H1 (cell line): ENCODE data around the gene SLU7. TPM values are rescaled to one million over a fixed set of nuclear protein-coding genes. Genes with fewer than 3 reads are reported as not detected.

ENCODE experiments used
- CTCF ChIA-PET: fragments of 300-600 bp; sonication (Branson Sonifier 250); formaldehyde crosslinking; loops from one replicate; lab custom pipeline; 2021; ENCODE audit not compliant: partially characterized antibody; lab: Charles Lee
- POLR2A ChIA-PET: fragments of 300-600 bp; sonication (Branson Sonifier 250); formaldehyde crosslinking; loops from one replicate; lab custom pipeline; 2021; ENCODE audit warnings: inconsistent platforms; ENCODE audit not compliant: partially characterized antibody; lab: Charles Lee
- DNase-seq, 2 experiments: peaks; one replicate each; pipeline versions ENCODE4 v3.0.0 to v3.0.0-alpha.2; 2010 to 2022; ENCODE audit warnings: low spot score in 2 of 2, low read depth in 1 of 2, mixed read lengths in 1 of 2
- FAIRE-seq: peaks from 2 replicates; lab custom pipeline; 2011; peaks lifted over from hg19 to GRCh38; lab: Jason Lieb, UNC
- H2AFZ ChIP-seq: 2 replicates; pipeline ENCODE4 v1.8.1; 2012; ENCODE audit warnings: low read length, inconsistent platforms
- H2AK5ac ChIP-seq: 2 replicates; pipeline ENCODE4 v1.6.1; 2013; ENCODE audit warnings: low read depth, low read length
- H2BK120ac ChIP-seq: replicated peaks from 2 replicates; pipeline ENCODE3; 2013; ENCODE audit warnings: low read depth, low read length, inconsistent platforms
- H2BK12ac ChIP-seq: 2 replicates; pipeline ENCODE4 v1.6.1; 2013; ENCODE audit warnings: low read depth, low read length
- H2BK15ac ChIP-seq: 2 replicates; pipeline ENCODE4 v1.6.1; 2013; ENCODE audit warnings: low read length
- H2BK20ac ChIP-seq: 2 replicates; pipeline ENCODE4 v1.6.1; 2013; ENCODE audit warnings: low read length
- H2BK5ac ChIP-seq: 2 replicates; pipeline ENCODE4 v1.6.1; 2013; ENCODE audit warnings: low read depth, low read length
- H3K14ac ChIP-seq: 2 replicates; pipeline ENCODE4 v1.6.1; 2013; ENCODE audit warnings: inconsistent platforms; ENCODE audit not compliant: insufficient read length
- H3K18ac ChIP-seq: 2 replicates; pipeline ENCODE4 v1.6.1; 2013; ENCODE audit warnings: low read length; ENCODE audit errors: extremely low read depth
- H3K23ac ChIP-seq: 2 replicates; pipeline ENCODE4 v1.6.1; 2013; ENCODE audit warnings: inconsistent platforms; ENCODE audit not compliant: insufficient read length
- H3K23me2 ChIP-seq: 2 replicates; pipeline ENCODE4 v1.6.1; 2013; ENCODE audit warnings: low read depth, low read length
- H3K27ac ChIP-seq: 2 replicates; pipeline ENCODE4 v1.6.1; 2011; ENCODE audit warnings: low read depth, low read length, inconsistent platforms
- H3K27me3 ChIP-seq, 4 experiments: replicated peaks in 1 of 4; 1 replicate in 1 of 4; 2 replicates in 3 of 4; pipeline versions ENCODE4 v1.6.1 to v1.8.1; 2011 to 2013; ENCODE audit warnings: low read length in 3 of 4, mild to moderate bottlenecking in 3 of 4, inconsistent platforms in 2 of 4, mixed read lengths in 2 of 4, moderate library complexity in 1 of 4; ENCODE audit not compliant: control insufficient read depth in 3 of 4, insufficient read depth in 3 of 4; ENCODE audit errors: extremely low read depth in 1 of 4
- H3K36me3 ChIP-seq, 4 experiments: 2 replicates each; pipeline versions ENCODE4 v1.6.1 to v1.8.1; 2011 to 2013; ENCODE audit warnings: mild to moderate bottlenecking in 4 of 4, low read length in 3 of 4, moderate library complexity in 2 of 4, control low read depth in 1 of 4, inconsistent platforms in 1 of 4; ENCODE audit not compliant: insufficient read depth in 4 of 4, control insufficient read depth in 2 of 4
- H3K4ac ChIP-seq: replicated peaks from 2 replicates; pipeline ENCODE3; 2013; ENCODE audit warnings: low read length, low read depth, mixed read lengths, inconsistent platforms; ENCODE audit not compliant: insufficient read length
- H3K4me1 ChIP-seq, 4 experiments: replicated peaks in 1 of 4; 1 replicate in 1 of 4; 2 replicates in 3 of 4; pipeline versions ENCODE4 v1.6.1 to v1.8.1; 2011 to 2013; ENCODE audit warnings: low read length in 3 of 4, inconsistent platforms in 2 of 4, mixed read lengths in 1 of 4; ENCODE audit not compliant: insufficient read depth in 4 of 4, control insufficient read depth in 3 of 4
- H3K4me2 ChIP-seq, 2 experiments: 2 replicates each; pipeline versions ENCODE4 v1.6.1 to v1.8.1; 2011 to 2013; ENCODE audit warnings: low read depth in 2 of 2, low read length in 2 of 2, control low read depth in 1 of 2, inconsistent platforms in 1 of 2, mild to moderate bottlenecking in 1 of 2; ENCODE audit not compliant: insufficient read depth in 1 of 2
- H3K4me3 ChIP-seq, 4 experiments: fragments of 200-600, 300-600 bp in 1 of 4; sonication (generic), shearing (Covaris generic), sonication (Bioruptor Twin) in 1 of 4; 2 replicates each; pipeline versions ENCODE4 v1.5.1 to v1.8.1; 2011 to 2016; ENCODE audit warnings: low read length in 4 of 4, low read depth in 3 of 4, control low read depth in 2 of 4, inconsistent platforms in 2 of 4, mild to moderate bottlenecking in 2 of 4, mixed read lengths in 1 of 4, moderate library complexity in 1 of 4; ENCODE audit not compliant: insufficient read depth in 2 of 4; ENCODE audit errors: extremely low read depth in 1 of 4
- H3K56ac ChIP-seq: replicated peaks from 2 replicates; pipeline ENCODE3; 2013; ENCODE audit warnings: low read depth, mild to moderate bottlenecking, mixed read lengths, low read length, inconsistent platforms; ENCODE audit not compliant: insufficient read length
- H3K79me1 ChIP-seq: 2 replicates; pipeline ENCODE4 v1.6.1; 2013; ENCODE audit warnings: low read depth, low read length, control low read depth
- H3K79me2 ChIP-seq, 2 experiments: 2 replicates each; pipeline versions ENCODE4 v1.6.1 to v1.8.1; 2012 to 2013; ENCODE audit warnings: low read length in 2 of 2, mild to moderate bottlenecking in 2 of 2, inconsistent platforms in 1 of 2; ENCODE audit not compliant: insufficient read depth in 2 of 2, control insufficient read depth in 1 of 2
- H3K9ac ChIP-seq, 4 experiments: replicated peaks in 1 of 4; 1 replicate in 1 of 4; 2 replicates in 3 of 4; pipeline versions ENCODE4 v1.6.1 to v1.8.1; 2011 to 2013; ENCODE audit warnings: low read depth in 3 of 4, low read length in 3 of 4, control low read depth in 2 of 4, mild to moderate bottlenecking in 2 of 4, moderate library complexity in 2 of 4, inconsistent platforms in 1 of 4; ENCODE audit errors: extremely low read depth in 1 of 4
- H3K9me3 ChIP-seq, 2 experiments: 2 replicates each; pipeline versions ENCODE4 v1.6.1 to v1.8.1; 2012 to 2013; ENCODE audit warnings: mild to moderate bottlenecking in 2 of 2, moderate library complexity in 2 of 2, control low read depth in 1 of 2, inconsistent platforms in 1 of 2, low read depth in 1 of 2, low read length in 1 of 2, mixed read lengths in 1 of 2; ENCODE audit not compliant: insufficient read depth in 2 of 2
- H4K20me1 ChIP-seq, 2 experiments: replicated peaks in 1 of 2; 2 replicates each; pipeline versions ENCODE3 to v1.8.1; 2011 to 2013; ENCODE audit warnings: inconsistent platforms in 2 of 2, low read length in 2 of 2, mild to moderate bottlenecking in 1 of 2; ENCODE audit not compliant: insufficient read depth in 2 of 2, control insufficient read depth in 1 of 2
- H4K5ac ChIP-seq: 2 replicates; pipeline ENCODE4 v1.6.1; 2013; ENCODE audit warnings: low read length, low read depth, mixed read lengths, inconsistent platforms; ENCODE audit not compliant: insufficient read length
- H4K8ac ChIP-seq: 2 replicates; pipeline ENCODE4 v1.8.0; 2013; ENCODE audit warnings: mild to moderate bottlenecking, moderate library complexity, low read length, inconsistent platforms; ENCODE audit not compliant: insufficient read depth; ENCODE audit errors: extremely low read depth
- H4K91ac ChIP-seq: replicated peaks from 2 replicates; pipeline ENCODE3; 2013; ENCODE audit warnings: low read length, mixed read lengths, inconsistent platforms; ENCODE audit not compliant: insufficient read length
- PHF8 ChIP-seq: fragments of 200-600 bp; sonication (generic); conservative IDR thresholded peaks from 2 replicates; pipeline ENCODE4 v1.7.1; 2012; ENCODE audit warnings: low read depth, mild to moderate bottlenecking, inconsistent platforms, low read length, moderate library complexity
- POLR2A ChIP-seq, 2 experiments: IDR thresholded peaks; 1 replicate in 1 of 2; 2 replicates in 1 of 2; pipeline ENCODE4 v1.6.1; 2011; ENCODE audit warnings: low read depth in 2 of 2, low read length in 2 of 2, mild to moderate bottlenecking in 2 of 2; ENCODE audit errors: control extremely low read depth in 1 of 2
- WGBS, 2 experiments: shearing (Covaris generic) in 1 of 2; methylation state at CpG; one replicate each; pipeline versions ENCODE4 v1.1.6 to v1.1.7; 2013 to 2015; ENCODE audit warnings: low lambda C conversion rate in 2 of 2, mixed read lengths in 2 of 2, inconsistent platforms in 1 of 2, low coverage in 1 of 2, missing lambda C conversion rate in 1 of 2; ENCODE audit not compliant: insufficient replicate concordance in 2 of 2, insufficient coverage in 1 of 2, insufficient read length in 1 of 2; ENCODE audit errors: extremely low coverage in 1 of 2, missing lambda C conversion rate in 1 of 2; 5-methylcytosine and 5-hydroxymethylcytosine counted together
- polyA plus RNA-seq, 7 experiments: library from polyadenylated mRNA; depleted of rRNA in 3 of 7; stranded (reverse) in 5 of 7; unstranded in 2 of 7; fragments of >200 nt in 5 of 7; fragments of 200-250 nt in 2 of 7; gene quantifications; 1 replicate in 5 of 7; 2 replicates in 1 of 7; 4 replicates in 1 of 7; pipeline versions ENCODE4 v1.2.1 to v1.2.3, GENCODE V29; 2011 to 2013; ENCODE audit warnings: missing spikeins in 2 of 7, mixed read lengths in 2 of 7
- total RNA-seq: library from RNA; stranded (reverse); fragmentation: NEBNext Ultra II Directional; extraction: Animal tissue kit (Norgen Biotek cat#: 25700); gene quantifications from 2 replicates; pipeline ENCODE4 v1.2.1, GENCODE V29; 2021

Gene SLU7
- total and polyA plus RNA-seq, 2 of the 8 experiments (the other 6 are each of a cell fraction or from before 2014, with no cell fraction given), result 6.0 to 34.1 TPM

- Histone ChIP-seq H3K79me2 (no peaks in the 10 kb centered on the region), H2BK12ac (no peak overlapping the region), H4K8ac (no peak overlapping the region), H3K4me3 (no peak overlapping the region), H4K5ac (no peak overlapping the region), H3K4me1 (no peaks in the 10 kb centered on the region; a peak in 1 of 7 replicates), H2AFZ (no peak overlapping the region), H3K79me1 (no peaks in the 10 kb centered on the region), H4K20me1 (no peaks in the 10 kb centered on the region), H2BK120ac (no peak overlapping the region), H3K56ac (no peak overlapping the region), H3K14ac (no peak overlapping the region), H4K91ac (no peak overlapping the region), H3K9me3 (no peaks in the 10 kb centered on the region), H3K4me2 (no peak overlapping the region), H3K9ac (no peak overlapping the region), H3K27ac (no peak overlapping the region), H3K4ac (no peak overlapping the region), H2AK5ac (no peak overlapping the region), H3K23me2 (no peaks in the 10 kb centered on the region; the same call in 1 of the 2 replicates), H3K23ac (no peak overlapping the region), H3K36me3 (peaks cover 0 to 17% (median 8%) of the 10 kb centered on the region in 4 experiments; a peak in 6 of 8 replicates), H2BK15ac (no peak overlapping the region), H3K27me3 (no peaks in the 10 kb centered on the region), H2BK20ac (no peak overlapping the region), H3K18ac (no peak overlapping the region), H2BK5ac (no peak overlapping the region)
- 81% methylated on average over 7 of the region's 7 CpGs; no CpG with 5 or more reads in 1 of the 2 experiments for WGBS, 2 experiments
- no peak for FAIRE-seq
- no peak for DNase-seq
- CTCF ChIA-PET, result no interaction called here
- POLR2A ChIA-PET, result interaction anchor here (0.6 kb wide), 1 partner anchor 9 kb away, joined by 3 read pairs; no protein-coding TSS in a partner anchor
- TF ChIP-seq POLR2A (IDR thresholded peaks at IDR 0.05; ENCODE audit: control extremely low read depth in 1 of 2, low read depth in 2 of 2, low read length in 2 of 2) (no peak), PHF8 (no peak)
Observed at GRCh38 chr5:160432787-160433186, 13.9 kb upstream of the SLU7 start.
